HepG2 (cell line): ENCODE data around the gene ZSCAN1. TPM values are rescaled to one million over a fixed set of nuclear protein-coding genes. Genes with fewer than 3 reads are reported as not detected.
A peak's percentile ranks its signal among the peaks of the same experiment; 100 is the strongest.

ENCODE experiments used
- ATAD3A ChIP-seq: sonication (generic); formaldehyde crosslinking; IDR thresholded peaks from 2 replicates; pipeline ENCODE4 v1.4.0; 2020; ENCODE audit warnings: missing genetic modification reagents
- ATF7-NPFF ChIP-seq: sonication (generic); formaldehyde crosslinking; IDR thresholded peaks from 2 replicates; pipeline ENCODE4 v1.8.1; 2023; ENCODE audit warnings: mild to moderate bottlenecking, low read depth, missing genetic modification reagents, moderate library complexity
- HNF4A ChIP-seq: sonication (generic); formaldehyde crosslinking; IDR thresholded peaks from 2 replicates; pipeline ENCODE4 v1.4.0; 2020; ENCODE audit warnings: missing genetic modification reagents
- HNRNPL ChIP-seq: fragments of 200-400 bp; formaldehyde crosslinking; IDR thresholded peaks from 2 replicates; pipeline ENCODE4 v1.6.1; 2017; ENCODE audit warnings: mild to moderate bottlenecking, low read depth, low read length
- ISL2 ChIP-seq: sonication (generic); formaldehyde crosslinking; IDR thresholded peaks from 2 replicates; pipeline ENCODE4 v1.5.0; 2020; ENCODE audit warnings: missing genetic modification reagents
- JUN ChIP-seq: sonication (generic); formaldehyde crosslinking; IDR thresholded peaks from 2 replicates; pipeline ENCODE4 v1.4.0; 2020; ENCODE audit warnings: mild to moderate bottlenecking, missing genetic modification reagents
- KDM5B ChIP-seq: sonication (generic); formaldehyde crosslinking; IDR thresholded peaks from 2 replicates; pipeline ENCODE4 v1.4.0; 2020; ENCODE audit warnings: missing genetic modification reagents, mild to moderate bottlenecking, borderline replicate concordance
- NFIB ChIP-seq: sonication (generic); formaldehyde crosslinking; IDR thresholded peaks from 2 replicates; pipeline ENCODE4 v1.9.0; 2021; ENCODE audit warnings: missing genetic modification reagents, mild to moderate bottlenecking, borderline replicate concordance
- NFYC ChIP-seq: IDR thresholded peaks from 2 replicates; pipeline ENCODE4 v1.6.1; 2016; ENCODE audit warnings: missing genetic modification reagents, missing compliant biosample characterization
- RNF2 ChIP-seq: fragments of 450-650 bp; conservative IDR thresholded peaks from 2 replicates; pipeline ENCODE4 v1.6.1; 2016; ENCODE audit warnings: low read depth
- SATB2 ChIP-seq: sonication (generic); formaldehyde crosslinking; IDR thresholded peaks from 2 replicates; pipeline ENCODE4 v1.5.0; 2020; ENCODE audit warnings: missing genetic modification reagents
- SNAPC2 ChIP-seq: sonication (generic); formaldehyde crosslinking; IDR thresholded peaks from 2 replicates; pipeline ENCODE4 v1.8.1; 2022; ENCODE audit warnings: mild to moderate bottlenecking, missing genetic modification reagents
- SUZ12 ChIP-seq: fragments of 150-350 bp; IDR thresholded peaks from 2 replicates; pipeline ENCODE4 v1.6.1; 2014; ENCODE audit warnings: low read depth, low read length
- ZNF205 ChIP-seq: IDR thresholded peaks from 2 replicates; pipeline ENCODE4 v1.6.1; 2018; ENCODE audit warnings: missing biosample characterization, missing genetic modification reagents
- ZNF225 ChIP-seq: sonication (generic); formaldehyde crosslinking; IDR thresholded peaks from 2 replicates; pipeline ENCODE4 v1.4.0; 2020; ENCODE audit warnings: mild to moderate bottlenecking, missing genetic modification reagents
- ZNF543 ChIP-seq: sonication (generic); formaldehyde crosslinking; IDR thresholded peaks from 2 replicates; pipeline ENCODE4 v1.4.0; 2020; ENCODE audit warnings: mild to moderate bottlenecking, missing genetic modification reagents
- ZNF749 ChIP-seq: sonication (generic); formaldehyde crosslinking; IDR thresholded peaks from 2 replicates; pipeline ENCODE4 v1.8.0; 2022; ENCODE audit warnings: mild to moderate bottlenecking, missing genetic modification reagents, moderate library complexity, borderline replicate concordance
- polyA plus RNA-seq, 8 experiments: library from polyadenylated mRNA; depleted of rRNA in 3 of 8; stranded (reverse) in 7 of 8; unstranded in 1 of 8; fragments of >200 nt; fragmentation: Illumina TruSeq in 4 of 8; extraction: Trizol in 4 of 8; gene quantifications; 2 replicates each; pipeline versions ENCODE4 v1.2.1 to v1.2.3, GENCODE V29; 2011 to 2016; ENCODE audit warnings: low read depth in 4 of 8, missing spikeins in 1 of 8, mixed read lengths in 1 of 8; ENCODE audit not compliant: insufficient read depth in 1 of 8
- total RNA-seq, 5 experiments: library from RNA; depleted of rRNA; stranded (reverse); fragments of >200 nt; fragmentation: Illumina TruSeq; extraction: Trizol; gene quantifications; 2 replicates each; pipeline ENCODE4 v1.2.3, GENCODE V29; 2016; ENCODE audit warnings: low read depth in 1 of 5
- TF ChIP-seq, protein P1 (sequence below): sonication (generic); formaldehyde crosslinking; IDR thresholded peaks from 2 replicates; pipeline ENCODE4 v1.5.0; 2020; ENCODE audit warnings: mild to moderate bottlenecking, missing genetic modification reagents
- TF ChIP-seq, protein P2 (sequence below): sonication (generic); formaldehyde crosslinking; IDR thresholded peaks from 2 replicates; pipeline ENCODE4 v1.5.0; 2020; ENCODE audit warnings: mild to moderate bottlenecking, missing genetic modification reagents
- TF ChIP-seq, protein P3 (sequence below), 2 experiments: sonication (generic) in 1 of 2; formaldehyde crosslinking in 1 of 2; IDR thresholded peaks; 2 replicates each; pipeline versions ENCODE4 v1.4.0 to v1.6.1; 2016 to 2020; ENCODE audit warnings: borderline replicate concordance in 1 of 2, low read depth in 1 of 2, mild to moderate bottlenecking in 1 of 2, missing genetic modification reagents in 1 of 2
- TF ChIP-seq, protein P4 (sequence below): sonication (generic); formaldehyde crosslinking; conservative IDR thresholded peaks from 2 replicates; pipeline ENCODE4 v1.4.0; 2020; ENCODE audit warnings: missing genetic modification reagents

Gene ZSCAN1
- total and polyA plus RNA-seq, 2 of the 13 experiments (the other 11 are each of a cell fraction or from before 2014, with no cell fraction given) = not detected

DNA sequence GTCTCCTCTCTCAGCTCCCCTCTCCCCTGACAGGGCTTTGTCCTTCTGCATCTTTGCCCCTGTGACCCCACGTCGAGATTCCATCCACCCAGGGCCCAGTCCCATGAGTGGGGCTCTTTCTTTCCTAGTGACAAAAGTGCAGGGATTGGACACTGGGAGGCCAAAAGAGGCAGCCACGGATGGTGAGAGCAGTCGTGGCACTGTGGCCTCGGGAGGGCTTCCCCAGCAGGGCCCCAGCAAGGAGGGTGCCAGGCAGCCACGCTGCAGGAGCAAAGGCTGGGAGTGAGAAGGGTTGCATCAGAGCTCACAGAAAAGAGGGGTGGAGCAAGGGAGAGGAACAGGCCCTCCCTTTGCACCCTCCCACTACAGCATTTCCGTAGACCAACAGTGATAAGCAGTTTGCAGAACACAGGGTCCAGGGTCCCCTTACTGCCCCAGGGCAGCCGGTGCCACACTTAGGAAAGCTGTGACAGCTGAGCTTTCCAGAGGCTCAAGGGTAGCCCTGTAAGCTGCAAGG is 4.9 kb downstream of the ZSCAN1 start (continued):
- no peak; the same call in 1 of the 2 replicates for TF ChIP-seq KDM5B
- TF ChIP-seq JUN (CRISPR knock-in tag) = no peak
- TF ChIP-seq ZNF225 (CRISPR knock-in tag) = no peak
- no peak for TF ChIP-seq ATAD3A
- TF ChIP-seq ISL2 (CRISPR knock-in tag) = no peak
- TF ChIP-seq SATB2 (CRISPR knock-in tag) = no peak
- no peak for TF ChIP-seq ATF7-NPFF (CRISPR knock-in tag)
- TF ChIP-seq, protein P1, sequence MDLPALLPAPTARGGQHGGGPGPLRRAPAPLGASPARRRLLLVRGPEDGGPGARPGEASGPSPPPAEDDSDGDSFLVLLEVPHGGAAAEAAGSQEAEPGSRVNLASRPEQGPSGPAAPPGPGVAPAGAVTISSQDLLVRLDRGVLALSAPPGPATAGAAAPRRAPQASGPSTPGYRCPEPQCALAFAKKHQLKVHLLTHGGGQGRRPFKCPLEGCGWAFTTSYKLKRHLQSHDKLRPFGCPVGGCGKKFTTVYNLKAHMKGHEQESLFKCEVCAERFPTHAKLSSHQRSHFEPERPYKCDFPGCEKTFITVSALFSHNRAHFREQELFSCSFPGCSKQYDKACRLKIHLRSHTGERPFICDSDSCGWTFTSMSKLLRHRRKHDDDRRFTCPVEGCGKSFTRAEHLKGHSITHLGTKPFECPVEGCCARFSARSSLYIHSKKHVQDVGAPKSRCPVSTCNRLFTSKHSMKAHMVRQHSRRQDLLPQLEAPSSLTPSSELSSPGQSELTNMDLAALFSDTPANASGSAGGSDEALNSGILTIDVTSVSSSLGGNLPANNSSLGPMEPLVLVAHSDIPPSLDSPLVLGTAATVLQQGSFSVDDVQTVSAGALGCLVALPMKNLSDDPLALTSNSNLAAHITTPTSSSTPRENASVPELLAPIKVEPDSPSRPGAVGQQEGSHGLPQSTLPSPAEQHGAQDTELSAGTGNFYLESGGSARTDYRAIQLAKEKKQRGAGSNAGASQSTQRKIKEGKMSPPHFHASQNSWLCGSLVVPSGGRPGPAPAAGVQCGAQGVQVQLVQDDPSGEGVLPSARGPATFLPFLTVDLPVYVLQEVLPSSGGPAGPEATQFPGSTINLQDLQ (CRISPR knock-in tag) = no peak
- TF ChIP-seq, protein P2, sequence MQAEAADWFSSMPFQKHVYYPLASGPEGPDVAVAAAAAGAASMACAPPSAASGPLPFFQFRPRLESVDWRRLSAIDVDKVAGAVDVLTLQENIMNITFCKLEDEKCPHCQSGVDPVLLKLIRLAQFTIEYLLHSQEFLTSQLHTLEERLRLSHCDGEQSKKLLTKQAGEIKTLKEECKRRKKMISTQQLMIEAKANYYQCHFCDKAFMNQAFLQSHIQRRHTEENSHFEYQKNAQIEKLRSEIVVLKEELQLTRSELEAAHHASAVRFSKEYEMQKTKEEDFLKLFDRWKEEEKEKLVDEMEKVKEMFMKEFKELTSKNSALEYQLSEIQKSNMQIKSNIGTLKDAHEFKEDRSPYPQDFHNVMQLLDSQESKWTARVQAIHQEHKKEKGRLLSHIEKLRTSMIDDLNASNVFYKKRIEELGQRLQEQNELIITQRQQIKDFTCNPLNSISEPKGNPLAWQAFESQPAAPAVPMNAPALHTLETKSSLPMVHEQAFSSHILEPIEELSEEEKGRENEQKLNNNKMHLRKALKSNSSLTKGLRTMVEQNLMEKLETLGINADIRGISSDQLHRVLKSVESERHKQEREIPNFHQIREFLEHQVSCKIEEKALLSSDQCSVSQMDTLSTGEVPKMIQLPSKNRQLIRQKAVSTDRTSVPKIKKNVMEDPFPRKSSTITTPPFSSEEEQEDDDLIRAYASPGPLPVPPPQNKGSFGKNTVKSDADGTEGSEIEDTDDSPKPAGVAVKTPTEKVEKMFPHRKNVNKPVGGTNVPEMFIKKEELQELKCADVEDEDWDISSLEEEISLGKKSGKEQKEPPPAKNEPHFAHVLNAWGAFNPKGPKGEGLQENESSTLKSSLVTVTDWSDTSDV (CRISPR knock-in tag) = no peak
- no peak for TF ChIP-seq ZNF205 (CRISPR knock-in tag)
- TF ChIP-seq, protein P3, sequence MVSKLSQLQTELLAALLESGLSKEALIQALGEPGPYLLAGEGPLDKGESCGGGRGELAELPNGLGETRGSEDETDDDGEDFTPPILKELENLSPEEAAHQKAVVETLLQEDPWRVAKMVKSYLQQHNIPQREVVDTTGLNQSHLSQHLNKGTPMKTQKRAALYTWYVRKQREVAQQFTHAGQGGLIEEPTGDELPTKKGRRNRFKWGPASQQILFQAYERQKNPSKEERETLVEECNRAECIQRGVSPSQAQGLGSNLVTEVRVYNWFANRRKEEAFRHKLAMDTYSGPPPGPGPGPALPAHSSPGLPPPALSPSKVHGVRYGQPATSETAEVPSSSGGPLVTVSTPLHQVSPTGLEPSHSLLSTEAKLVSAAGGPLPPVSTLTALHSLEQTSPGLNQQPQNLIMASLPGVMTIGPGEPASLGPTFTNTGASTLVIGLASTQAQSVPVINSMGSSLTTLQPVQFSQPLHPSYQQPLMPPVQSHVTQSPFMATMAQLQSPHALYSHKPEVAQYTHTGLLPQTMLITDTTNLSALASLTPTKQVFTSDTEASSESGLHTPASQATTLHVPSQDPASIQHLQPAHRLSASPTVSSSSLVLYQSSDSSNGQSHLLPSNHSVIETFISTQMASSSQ (IDR thresholded peaks at IDR 0.05; ENCODE audit: low read depth) = no peak
- TF ChIP-seq, protein P3 (CRISPR knock-in tag; IDR thresholded peaks at IDR 0.05; ENCODE audit: borderline replicate concordance) = no peak
- no peak for TF ChIP-seq ZNF749
- TF ChIP-seq ZNF543 (CRISPR knock-in tag) = no peak
- TF ChIP-seq, protein P4, sequence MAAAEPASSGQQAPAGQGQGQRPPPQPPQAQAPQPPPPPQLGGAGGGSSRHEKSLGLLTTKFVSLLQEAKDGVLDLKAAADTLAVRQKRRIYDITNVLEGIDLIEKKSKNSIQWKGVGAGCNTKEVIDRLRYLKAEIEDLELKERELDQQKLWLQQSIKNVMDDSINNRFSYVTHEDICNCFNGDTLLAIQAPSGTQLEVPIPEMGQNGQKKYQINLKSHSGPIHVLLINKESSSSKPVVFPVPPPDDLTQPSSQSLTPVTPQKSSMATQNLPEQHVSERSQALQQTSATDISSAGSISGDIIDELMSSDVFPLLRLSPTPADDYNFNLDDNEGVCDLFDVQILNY (CRISPR knock-in tag) = no peak
- no peak for TF ChIP-seq NFIB
- TF ChIP-seq HNRNPL = no peak
- no peak for TF ChIP-seq SNAPC2 (CRISPR knock-in tag)
- TF ChIP-seq RNF2 = no peak
- TF ChIP-seq NFYC (CRISPR knock-in tag) = no peak
- no peak for TF ChIP-seq SUZ12
- TF ChIP-seq HNF4A (CRISPR knock-in tag) = peak; percentile 76
